Ishikawa (cell line): Measurements from ENCODE around the gene ACD.

Experiments
- EP300 ChIP-seq: IDR thresholded peaks from 2 replicates; pipeline ENCODE4 v1.6.1; 2012; ENCODE audit warnings: borderline replicate concordance
- REST ChIP-seq: IDR thresholded peaks from 2 replicates; pipeline ENCODE4 v1.6.1; 2012; ENCODE audit warnings: low read depth, mild to moderate bottlenecking
- TCF12 ChIP-seq: IDR thresholded peaks from 2 replicates; pipeline ENCODE4 v1.6.1; 2012; ENCODE audit warnings: low read depth

GRCh38 chr16:67658849-67659674, 998 bp downstream of the ACD start:
- no peak for TF ChIP-seq EP300
- no peak for TF ChIP-seq TCF12
- TF ChIP-seq REST = no peak
